ENCODE data around the gene KLHL12. TPM values are rescaled to one million over a fixed set of nuclear protein-coding genes. Genes with fewer than 3 reads are reported as not detected.

KLHL12 gene
- total and polyA plus RNA-seq, 2 of the 8 experiments (the other 6 are each of a cell fraction or from before 2014, with no cell fraction given) = 27.2 to 33.3 TPM

- Histone ChIP-seq H3K79me2 (ENCODE audit: control insufficient read depth in 1 of 2, insufficient read depth in 2 of 2, low read length in 2 of 2) (peaks cover 13 to 50% of the 10 kb centered on the region in 2 experiments), H3K4me1 (replicated peaks in 1 of 4; ENCODE audit: control insufficient read depth in 3 of 4, insufficient read depth in 4 of 4, low read length in 3 of 4) (no peaks in the 10 kb centered on the region), H2AFZ (ENCODE audit: low read length) (no peak overlapping the region), H2BK5ac (ENCODE audit: low read depth, low read length) (no peak overlapping the region), H3K4me3 (ENCODE audit: extremely low read depth in 1 of 4, insufficient read depth in 2 of 4, low read depth in 3 of 4, low read length in 4 of 4) (no peak overlapping the region), H3K23me2 (ENCODE audit: low read depth, low read length) (no peaks in the 10 kb centered on the region), H3K4me2 (ENCODE audit: insufficient read depth in 1 of 2, low read depth in 2 of 2, low read length in 2 of 2) (no peak overlapping the region), H2BK120ac (replicated peaks; ENCODE audit: low read depth, low read length) (no peak overlapping the region), H3K56ac (replicated peaks; ENCODE audit: insufficient read length, low read depth, low read length) (no peak overlapping the region), H3K18ac (ENCODE audit: extremely low read depth, low read length) (no peak overlapping the region), H3K4ac (replicated peaks; ENCODE audit: insufficient read length, low read depth, low read length) (no peak overlapping the region), H3K79me1 (ENCODE audit: low read depth, low read length) (peaks cover 2% of the 10 kb centered on the region; the same call in 1 of the 2 replicates), H2BK15ac (ENCODE audit: low read length) (no peak overlapping the region), H2AK5ac (ENCODE audit: low read depth, low read length) (no peak overlapping the region), H2BK12ac (ENCODE audit: low read depth, low read length) (no peak overlapping the region), H3K27me3 (replicated peaks in 1 of 4; ENCODE audit: control insufficient read depth in 3 of 4, extremely low read depth in 1 of 4, insufficient read depth in 3 of 4, low read length in 3 of 4) (no peaks in the 10 kb centered on the region), H3K9me3 (ENCODE audit: insufficient read depth in 2 of 2, low read depth in 1 of 2, low read length in 1 of 2) (no peaks in the 10 kb centered on the region), H4K91ac (replicated peaks; ENCODE audit: insufficient read length, low read length) (no peak overlapping the region), H3K9ac (replicated peaks in 1 of 4; ENCODE audit: extremely low read depth in 1 of 4, low read depth in 3 of 4, low read length in 3 of 4) (no peak overlapping the region), H3K27ac (ENCODE audit: low read depth, low read length) (no peak overlapping the region), H4K20me1 (replicated peaks in 1 of 2; ENCODE audit: control insufficient read depth in 1 of 2, insufficient read depth in 2 of 2, low read length in 2 of 2) (peaks cover 0 to 6% of the 10 kb centered on the region in 2 experiments), H2BK20ac (ENCODE audit: low read length) (no peak overlapping the region), H3K36me3 (ENCODE audit: control insufficient read depth in 2 of 4, insufficient read depth in 4 of 4, low read length in 3 of 4) (peaks cover 3 to 26% (median 17%) of the 10 kb centered on the region in 4 experiments; a peak in 7 of 8 replicates), H4K8ac (ENCODE audit: extremely low read depth, insufficient read depth, low read length) (no peak overlapping the region), H3K14ac (ENCODE audit: insufficient read length) (no peak overlapping the region), H4K5ac (ENCODE audit: insufficient read length, low read depth, low read length) (no peak overlapping the region), H3K23ac (ENCODE audit: insufficient read length) (no peak overlapping the region)
- DNase-seq (ENCODE audit: low read depth in 1 of 2, low spot score in 2 of 2) (no peak), FAIRE-seq (no peak)
- WGBS, 2 experiments (ENCODE audit: extremely low coverage in 1 of 2, insufficient coverage in 1 of 2, insufficient read length in 1 of 2, insufficient replicate concordance in 2 of 2, low coverage in 1 of 2, low lambda C conversion rate in 2 of 2, missing lambda C conversion rate in 1 of 2) = 88% methylated on average over 2 of the region's 2 CpGs; no CpG with 5 or more reads in 1 of the 2 experiments
- ChIA-PET CTCF (ENCODE audit: partially characterized antibody) (interaction anchor here (1.0 to 1.5 kb wide), 4 partner anchors 8 to 48 kb away, joined by 3 to 4 read pairs (median 4); no protein-coding TSS in a partner anchor), POLR2A (ENCODE audit: partially characterized antibody) (interaction anchor here (0.9 to 1.0 kb wide), 2 partner anchors 54 to 63 kb away, joined by 4 to 5 read pairs; partner anchors contain the start of gene RABIF)
- TF ChIP-seq KDM1A (IDR thresholded peaks at IDR 0.05; ENCODE audit: borderline replicate concordance, low read length) (no peak), CHD1 (IDR thresholded peaks at IDR 0.05; ENCODE audit: low read depth, low read length) (no peak), SUZ12 (IDR thresholded peaks at IDR 0.05; ENCODE audit: low read length) (no peak), BRCA1 (IDR thresholded peaks at IDR 0.05; ENCODE audit: low read depth, low read length) (no peak), SIRT6 (IDR thresholded peaks at IDR 0.05; ENCODE audit: low read length) (no peak)
- TF ChIP-seq, protein P1, sequence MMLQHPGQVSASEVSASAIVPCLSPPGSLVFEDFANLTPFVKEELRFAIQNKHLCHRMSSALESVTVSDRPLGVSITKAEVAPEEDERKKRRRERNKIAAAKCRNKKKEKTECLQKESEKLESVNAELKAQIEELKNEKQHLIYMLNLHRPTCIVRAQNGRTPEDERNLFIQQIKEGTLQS (IDR thresholded peaks at IDR 0.05; ENCODE audit: insufficient read depth, low read depth, low read length) = no peak
- TF ChIP-seq, protein P2, sequence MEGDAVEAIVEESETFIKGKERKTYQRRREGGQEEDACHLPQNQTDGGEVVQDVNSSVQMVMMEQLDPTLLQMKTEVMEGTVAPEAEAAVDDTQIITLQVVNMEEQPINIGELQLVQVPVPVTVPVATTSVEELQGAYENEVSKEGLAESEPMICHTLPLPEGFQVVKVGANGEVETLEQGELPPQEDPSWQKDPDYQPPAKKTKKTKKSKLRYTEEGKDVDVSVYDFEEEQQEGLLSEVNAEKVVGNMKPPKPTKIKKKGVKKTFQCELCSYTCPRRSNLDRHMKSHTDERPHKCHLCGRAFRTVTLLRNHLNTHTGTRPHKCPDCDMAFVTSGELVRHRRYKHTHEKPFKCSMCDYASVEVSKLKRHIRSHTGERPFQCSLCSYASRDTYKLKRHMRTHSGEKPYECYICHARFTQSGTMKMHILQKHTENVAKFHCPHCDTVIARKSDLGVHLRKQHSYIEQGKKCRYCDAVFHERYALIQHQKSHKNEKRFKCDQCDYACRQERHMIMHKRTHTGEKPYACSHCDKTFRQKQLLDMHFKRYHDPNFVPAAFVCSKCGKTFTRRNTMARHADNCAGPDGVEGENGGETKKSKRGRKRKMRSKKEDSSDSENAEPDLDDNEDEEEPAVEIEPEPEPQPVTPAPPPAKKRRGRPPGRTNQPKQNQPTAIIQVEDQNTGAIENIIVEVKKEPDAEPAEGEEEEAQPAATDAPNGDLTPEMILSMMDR (IDR thresholded peaks at IDR 0.05; ENCODE audit: control extremely low read depth in 1 of 3, insufficient read depth in 1 of 3, low read depth in 1 of 3, low read length in 3 of 3) = no peak
Measured at GRCh38 chr1:202951437-202951836, 24.4 kb upstream of the KLHL12 start.
